ENCODE measurements around the gene SDE2.
"Not testable (repeated sequence)": the region's sequence is repeated elsewhere in the genome, so short reads cannot be mapped to it uniquely, and the experiment has no call there.

The SDE2 gene

GRCh38 chr1:225941942-225942222, 57.3 kb downstream of the SDE2 start:
- H3K9me3 ChIP-seq (ENCODE audit: low read length): no peaks in the 10 kb centered on the region
- H3K36me3 ChIP-seq (ENCODE audit: insufficient read depth, low read length): no peaks in the 10 kb centered on the region
- no peak overlapping the region for H3K4me3 ChIP-seq (ENCODE audit: low read length)
- H3K4me1 ChIP-seq (ENCODE audit: insufficient read depth, low read length): peaks cover 42% of the 10 kb centered on the region
- no peaks in the 10 kb centered on the region for H3K27me3 ChIP-seq (ENCODE audit: insufficient read depth, low read length)
- no peak overlapping the region for H2AFZ ChIP-seq (ENCODE audit: low read depth, low read length)

GRCh38 chr1:225941187-225941941, 57.8 kb downstream of the SDE2 start, which contains the start of gene LEFTY2:
Gene LEFTY2 (minus strand): TSS chr1:225941220. CDS start chr1:225941140, 80 bp downstream.
- Histone ChIP-seq H3K4me1 (ENCODE audit: insufficient read depth, low read length) (peaks cover 39% of the 10 kb centered on the region), H3K36me3 (ENCODE audit: insufficient read depth, low read length) (no peaks in the 10 kb centered on the region), H2AFZ (ENCODE audit: low read depth, low read length) (peak within 1 kb of the TSS; percentile 22), H3K4me3 (ENCODE audit: low read length) (no peak within 1 kb of the TSS), H3K27me3 (ENCODE audit: insufficient read depth, low read length) (no peaks in the 10 kb centered on the region), H3K9me3 (ENCODE audit: low read length) (no peaks in the 10 kb centered on the region)

- H3K9me3 ChIP-seq (ENCODE audit: low read length): no peaks in the 10 kb centered on the region
- peaks cover 31% of the 10 kb centered on the region for H3K4me1 ChIP-seq (ENCODE audit: insufficient read depth, low read length)
- H3K27me3 ChIP-seq (ENCODE audit: insufficient read depth, low read length): no peaks in the 10 kb centered on the region
- H2AFZ ChIP-seq (ENCODE audit: low read depth, low read length): no peak overlapping the region
- H3K36me3 ChIP-seq (ENCODE audit: insufficient read depth, low read length): no peaks in the 10 kb centered on the region
- H3K4me3 ChIP-seq (ENCODE audit: low read length): no peak overlapping the region
Observed at GRCh38 chr1:225940385-225941151, 58.6 kb downstream of the SDE2 start.

DNA sequence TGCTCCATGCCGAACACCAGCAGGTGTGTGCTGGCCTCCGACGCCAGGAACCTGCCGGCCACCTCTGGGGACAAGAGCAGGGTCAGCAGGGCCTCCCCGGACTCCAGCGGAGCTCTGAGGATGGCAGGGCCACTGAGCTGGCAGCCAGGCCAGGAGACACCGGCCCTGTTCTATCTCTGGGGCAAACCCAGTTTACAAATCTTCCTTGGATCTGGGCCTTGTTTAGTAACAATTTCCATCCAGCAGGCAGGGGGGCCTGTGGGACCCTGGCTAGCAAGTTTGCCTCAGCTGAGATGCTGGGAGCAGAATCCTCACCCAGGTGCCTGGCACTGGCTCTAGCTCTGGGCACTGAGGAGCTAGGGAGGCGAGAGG, 59.2 kb downstream of the SDE2 start:
- H3K4me1 ChIP-seq (ENCODE audit: insufficient read depth, low read length): peaks cover 24% of the 10 kb centered on the region
- H3K4me3 ChIP-seq (ENCODE audit: low read length); H3K27me3 ChIP-seq (ENCODE audit: insufficient read depth, low read length); H3K9me3 ChIP-seq (ENCODE audit: low read length); H2AFZ ChIP-seq (ENCODE audit: low read depth, low read length); H3K36me3 ChIP-seq (ENCODE audit: insufficient read depth, low read length): not testable (repeated sequence)

GRCh38 chr1:225939097-225939938, 59.8 kb downstream of the SDE2 start:
- H3K4me1 ChIP-seq (ENCODE audit: insufficient read depth, low read length): peaks cover 18% of the 10 kb centered on the region
- H3K4me3 ChIP-seq (ENCODE audit: low read length); H3K27me3 ChIP-seq (ENCODE audit: insufficient read depth, low read length); H3K9me3 ChIP-seq (ENCODE audit: low read length); H3K36me3 ChIP-seq (ENCODE audit: insufficient read depth, low read length); H2AFZ ChIP-seq (ENCODE audit: low read depth, low read length): not testable (repeated sequence)

- Histone ChIP-seq H3K4me3 (ENCODE audit: low read length) (no peak overlapping the region), H2AFZ (ENCODE audit: low read depth, low read length) (no peak overlapping the region), H3K4me1 (ENCODE audit: insufficient read depth, low read length) (peaks cover 10% of the 10 kb centered on the region), H3K27me3 (ENCODE audit: insufficient read depth, low read length) (no peaks in the 10 kb centered on the region), H3K36me3 (ENCODE audit: insufficient read depth, low read length) (no peaks in the 10 kb centered on the region), H3K9me3 (ENCODE audit: low read length) (no peaks in the 10 kb centered on the region)
Observed at GRCh38 chr1:225937048-225937968, 61.8 kb downstream of the SDE2 start.

GRCh38 chr1:225936523-225936922, 62.6 kb downstream of the SDE2 start:
- no peaks in the 10 kb centered on the region for H3K9me3 ChIP-seq (ENCODE audit: low read length)
- H2AFZ ChIP-seq (ENCODE audit: low read depth, low read length): no peak overlapping the region
- H3K36me3 ChIP-seq (ENCODE audit: insufficient read depth, low read length): no peaks in the 10 kb centered on the region
- no peak overlapping the region for H3K4me3 ChIP-seq (ENCODE audit: low read length)
- peaks cover 7% of the 10 kb centered on the region for H3K4me1 ChIP-seq (ENCODE audit: insufficient read depth, low read length)
- H3K27me3 ChIP-seq (ENCODE audit: insufficient read depth, low read length): no peaks in the 10 kb centered on the region

DNA sequence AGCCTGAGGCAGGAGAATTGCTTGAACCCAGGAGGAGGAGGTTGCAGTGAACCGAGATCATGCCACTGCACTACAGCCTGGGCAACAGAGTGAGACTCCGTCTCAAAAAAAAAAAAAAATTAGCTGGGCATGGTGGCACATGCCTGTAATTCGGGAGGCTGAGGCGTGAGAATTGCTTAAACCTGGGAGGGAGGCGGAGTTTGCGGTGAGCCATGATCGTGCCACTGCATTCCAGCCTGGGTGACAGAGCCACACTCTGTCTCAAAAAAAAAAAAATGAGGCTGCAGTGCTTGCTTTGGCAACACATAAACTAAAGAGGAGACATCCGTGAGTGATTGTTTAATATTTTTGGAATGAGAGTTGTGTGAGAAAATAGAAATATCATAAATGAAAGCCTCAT, 63.1 kb downstream of the SDE2 start:
- not testable (repeated sequence) for H3K36me3 ChIP-seq (ENCODE audit: insufficient read depth, low read length); H3K4me3 ChIP-seq (ENCODE audit: low read length); H3K9me3 ChIP-seq (ENCODE audit: low read length)

GRCh38 chr1:225934711-225935110, 64.4 kb downstream of the SDE2 start:
- H3K9me3 ChIP-seq (ENCODE audit: low read length): no peaks in the 10 kb centered on the region
- no peaks in the 10 kb centered on the region for H3K4me1 ChIP-seq (ENCODE audit: insufficient read depth, low read length)
- H3K27me3 ChIP-seq (ENCODE audit: insufficient read depth, low read length): no peaks in the 10 kb centered on the region

More for the DNA sequence above, 63.1 kb downstream of the SDE2 start:
- not testable (repeated sequence) for H2AFZ ChIP-seq (ENCODE audit: low read depth, low read length); H3K27me3 ChIP-seq (ENCODE audit: insufficient read depth, low read length); H3K4me1 ChIP-seq (ENCODE audit: insufficient read depth, low read length)

DNA sequence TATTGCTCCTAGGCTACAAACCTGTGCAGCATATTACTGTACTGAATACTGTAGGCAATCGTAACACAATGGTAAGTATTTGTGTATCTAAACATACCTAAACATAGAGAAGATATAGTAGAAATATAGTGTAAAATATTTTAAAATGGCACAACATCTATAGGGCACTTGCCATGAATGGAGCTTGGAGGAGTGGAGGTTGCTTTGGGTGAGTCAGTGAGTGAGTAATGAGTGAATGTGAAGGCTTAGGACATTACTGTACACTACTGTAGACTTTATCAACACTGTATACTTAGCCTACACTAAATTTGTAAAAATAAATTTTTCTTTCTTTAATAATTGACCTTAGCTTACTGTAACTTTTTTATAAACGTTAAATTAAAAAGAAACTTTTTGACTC, 66.1 kb downstream of the SDE2 start:
- no peak overlapping the region for H3K4me3 ChIP-seq (ENCODE audit: low read length)

More at GRCh38 chr1:225934711-225935110, 64.4 kb downstream of the SDE2 start:
- Histone ChIP-seq H3K4me3 (ENCODE audit: low read length) (no peak overlapping the region), H3K36me3 (ENCODE audit: insufficient read depth, low read length) (no peaks in the 10 kb centered on the region), H2AFZ (ENCODE audit: low read depth, low read length) (no peak overlapping the region)

More for the DNA sequence above, 66.1 kb downstream of the SDE2 start:
- no peaks in the 10 kb centered on the region for H3K36me3 ChIP-seq (ENCODE audit: insufficient read depth, low read length)
- H3K27me3 ChIP-seq (ENCODE audit: insufficient read depth, low read length): no peaks in the 10 kb centered on the region
- no peaks in the 10 kb centered on the region for H3K9me3 ChIP-seq (ENCODE audit: low read length)
- H3K4me1 ChIP-seq (ENCODE audit: insufficient read depth, low read length): no peaks in the 10 kb centered on the region
- H2AFZ ChIP-seq (ENCODE audit: low read depth, low read length): no peak overlapping the region
